ENCODE data around the gene ABHD17C. TPM values are rescaled to one million over a fixed set of nuclear protein-coding genes. Genes with fewer than 3 reads are reported as not detected.
A peak's percentile ranks its signal among the peaks of the same experiment; 100 is the strongest.

ABHD17C gene
- total RNA-seq, 4 donors from 2014 or later: 14.9 to 74.6 (median 37.8) TPM

- Histone ChIP-seq H3K27me3 (no peaks in the 10 kb centered on the region), H3K9me3 (no peaks in the 10 kb centered on the region), H3K27ac (peak overlapping the region in 3 of 4 donors; percentile 49 to 85 (median 75)), H3K4me1 (peaks cover 0 to 26% (median 0%) of the 10 kb centered on the region in 4 donors), H3K4me3 (no peak overlapping the region), H3K36me3 (no peaks in the 10 kb centered on the region)
- TF ChIP-seq POLR2A (IDR thresholded peaks at IDR 0.05) (peak in 1 of 2 donors; percentile 22), CTCF (IDR thresholded peaks at IDR 0.05) (no peak)
- peak in 1 of 3 donors; percentile 60 for DNase-seq
Measured at GRCh38 chr15:80679804-80680175, 15.3 kb upstream of the ABHD17C start.

GRCh38 chr15:80682201-80682600 lies 12.9 kb upstream of the ABHD17C start:
- no peaks in the 10 kb centered on the region for H3K9me3 ChIP-seq
- peak overlapping the region in 3 of 4 donors; percentile 5 to 85 (median 75) for H3K27ac ChIP-seq
- no peak overlapping the region for H3K4me3 ChIP-seq
- H3K36me3 ChIP-seq: no peaks in the 10 kb centered on the region
- no peaks in the 10 kb centered on the region for H3K27me3 ChIP-seq
- TF ChIP-seq CTCF (IDR thresholded peaks at IDR 0.05) (no peak), POLR2A (IDR thresholded peaks at IDR 0.05) (peak in 1 of 2 donors; percentile 22)
- H3K4me1 ChIP-seq: peaks cover 0 to 32% (median 2%) of the 10 kb centered on the region in 4 donors
- DNase-seq: peak in 1 of 3 donors; percentile 56

DNA sequence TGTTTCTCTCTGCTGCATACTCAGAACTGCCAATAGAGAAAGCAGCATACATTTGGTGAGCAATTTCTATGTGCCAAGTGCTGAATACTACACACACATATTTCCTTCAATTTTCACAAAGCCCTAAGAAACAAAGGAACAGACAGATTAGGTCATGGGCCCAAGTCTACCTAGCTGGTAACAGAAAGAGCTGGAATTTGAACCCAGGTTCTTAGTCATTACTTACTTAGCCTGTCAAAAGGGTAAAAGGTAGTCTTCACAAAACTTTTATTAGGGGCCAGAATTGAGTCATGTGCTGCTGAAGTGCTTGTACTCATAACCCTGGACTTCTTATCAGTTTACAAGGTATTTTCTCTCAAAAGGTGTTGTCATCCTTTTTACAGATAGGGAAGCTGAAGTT lies 10.4 kb upstream of the ABHD17C start:
- H3K36me3 ChIP-seq: no peaks in the 10 kb centered on the region
- H3K4me3 ChIP-seq: no peak overlapping the region
- no peaks in the 10 kb centered on the region for H3K27me3 ChIP-seq
- TF ChIP-seq POLR2A (IDR thresholded peaks at IDR 0.05) (no peak), CTCF (IDR thresholded peaks at IDR 0.05) (no peak)
- no peaks in the 10 kb centered on the region for H3K9me3 ChIP-seq
- peak overlapping the region in 3 of 4 donors; percentile 9 to 85 (median 83) for H3K27ac ChIP-seq
- no peak for DNase-seq
- peaks cover 0 to 26% (median 2%) of the 10 kb centered on the region in 4 donors for H3K4me1 ChIP-seq

GRCh38 chr15:80685628-80686027 lies 9.5 kb upstream of the ABHD17C start:
- TF ChIP-seq CTCF (IDR thresholded peaks at IDR 0.05) (no peak), POLR2A (IDR thresholded peaks at IDR 0.05) (no peak)
- no peaks in the 10 kb centered on the region for H3K36me3 ChIP-seq
- peak overlapping the region in 1 of 4 donors; percentile 61 for H3K27ac ChIP-seq
- DNase-seq: no peak
- no peaks in the 10 kb centered on the region for H3K9me3 ChIP-seq
- H3K4me3 ChIP-seq: no peak overlapping the region
- peaks cover 0 to 22% (median 2%) of the 10 kb centered on the region in 4 donors for H3K4me1 ChIP-seq
- H3K27me3 ChIP-seq: no peaks in the 10 kb centered on the region

DNA sequence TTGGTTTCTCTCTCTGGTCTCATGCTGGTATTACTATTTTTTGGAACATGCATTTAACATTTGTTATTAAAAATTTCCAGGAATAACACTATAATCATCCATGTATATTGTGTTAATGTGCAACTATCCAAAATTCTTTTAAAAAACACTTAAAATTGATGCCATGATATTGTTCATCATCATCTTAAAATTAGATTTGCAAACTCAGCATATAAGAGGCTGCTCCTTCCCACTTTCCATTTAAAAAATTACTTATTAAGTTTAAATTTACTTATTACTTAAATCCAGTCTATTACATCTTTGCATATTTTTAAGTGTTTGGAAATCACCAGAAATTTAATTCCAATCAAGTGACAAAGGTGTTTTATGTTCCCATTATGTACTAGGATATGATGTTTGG lies 5.8 kb upstream of the ABHD17C start:
- TF ChIP-seq POLR2A (IDR thresholded peaks at IDR 0.05) (no peak), CTCF (IDR thresholded peaks at IDR 0.05) (no peak)
- no peak overlapping the region for H3K4me3 ChIP-seq
- no peaks in the 10 kb centered on the region for H3K36me3 ChIP-seq
- peaks cover 0 to 14% (median 2%) of the 10 kb centered on the region in 4 donors for H3K4me1 ChIP-seq
- no peaks in the 10 kb centered on the region for H3K27me3 ChIP-seq
- no peak for DNase-seq
- H3K27ac ChIP-seq: no peak overlapping the region
- no peaks in the 10 kb centered on the region for H3K9me3 ChIP-seq

- TF ChIP-seq POLR2A (IDR thresholded peaks at IDR 0.05) (no peak), CTCF (IDR thresholded peaks at IDR 0.05) (no peak)
- H3K27me3 ChIP-seq: no peaks in the 10 kb centered on the region
- peaks cover 0 to 15% (median 2%) of the 10 kb centered on the region in 4 donors for H3K4me1 ChIP-seq
- no peaks in the 10 kb centered on the region for H3K9me3 ChIP-seq
- no peak for DNase-seq
- H3K36me3 ChIP-seq: no peaks in the 10 kb centered on the region
- no peak overlapping the region for H3K4me3 ChIP-seq
- H3K27ac ChIP-seq: no peak overlapping the region
Measured at GRCh38 chr15:80689716-80690115, 5.4 kb upstream of the ABHD17C start.
